ENCODE measurements around the gene ARL4D. TPM values are rescaled to one million over a fixed set of nuclear protein-coding genes. Genes with fewer than 3 reads are reported as not detected.
A peak's percentile ranks its signal among the peaks of the same experiment; 100 is the strongest.

The ARL4D gene
- total and polyA plus RNA-seq, 2 donors (not counting 3 experiments of a cell fraction or from before 2014, with no cell fraction given): 3.8 to 4.1 TPM

- intact Hi-C loops (cut with micrococcal nuclease): loop anchor here (1.0 kb wide), 1 partner anchor 34 kb away; no protein-coding TSS in a partner anchor
- no peak overlapping the region for H3K4me3 ChIP-seq (replicated peaks in 1 of 3; ENCODE audit: insufficient read depth in 1 of 3, low read depth in 1 of 3, low read length in 3 of 3)
- H3K9me1 ChIP-seq (replicated peaks; ENCODE audit: control insufficient read depth, extremely low read depth, insufficient read depth, low read length): no peaks in the 10 kb centered on the region
- H3K9ac ChIP-seq (replicated peaks; ENCODE audit: extremely low read depth, insufficient read depth, low read length): no peak overlapping the region
- H3K36me3 ChIP-seq (ENCODE audit: control insufficient read depth in 2 of 2, extremely low read depth in 1 of 2, insufficient read depth in 2 of 2, low read length in 2 of 2): no peaks in the 10 kb centered on the region
- no TSS peak for BruUV-seq (replicated peaks)
- H3K4me1 ChIP-seq (ENCODE audit: control insufficient read depth, extremely low read depth, insufficient read depth, low read length): peaks cover 4% of the 10 kb centered on the region
- H3K27ac ChIP-seq (ENCODE audit: insufficient read depth, low read depth, low read length): no peak overlapping the region
- no peaks in the 10 kb centered on the region for H4K20me1 ChIP-seq (replicated peaks; ENCODE audit: control insufficient read depth, extremely low read depth, insufficient read depth, low read length)
- TF ChIP-seq JUN (IDR thresholded peaks at IDR 0.05; ENCODE audit: borderline replicate concordance, insufficient read depth, insufficient read length, low read depth) (no peak), CTCF (IDR thresholded peaks at IDR 0.05; ENCODE audit: extremely low read depth in 1 of 2, insufficient read depth in 1 of 2, low read depth in 1 of 2, low read length in 2 of 2) (peak in 1 of 2 donors; percentile 12), MAX (IDR thresholded peaks at IDR 0.05; ENCODE audit: insufficient read depth, insufficient read length) (no peak), FOS (IDR thresholded peaks at IDR 0.05; ENCODE audit: borderline replicate concordance, insufficient read depth, low read length) (no peak), POLR2A (IDR thresholded peaks at IDR 0.05; ENCODE audit: low read depth, low read length) (no peak), MYC (IDR thresholded peaks at IDR 0.05; ENCODE audit: low read depth, low read length) (no peak), EZH2 (IDR thresholded peaks at IDR 0.05; ENCODE audit: borderline replicate concordance, low read depth, low read length, severe bottlenecking) (no peak)
- POLR2A ChIA-PET: interaction anchor here (0.7 kb wide), 1 partner anchor 30 kb away, joined by 9 read pairs; the partner anchor contains the start of gene ARL4D
- CTCF ChIA-PET: interaction anchor here (1.3 to 1.7 kb wide), 3 partner anchors 12 to 55 kb away, joined by 3 to 5 read pairs (median 4); partner anchors contain the start of gene DHX8
- H3K9me3 ChIP-seq (replicated peaks; ENCODE audit: control insufficient read depth, insufficient read depth, low read length): no peaks in the 10 kb centered on the region
- FAIRE-seq (no peak), DNase-seq (ENCODE audit: low read depth, low spot score) (no peak)
- dilution Hi-C loops (cut with MboI; ENCODE audit: extremely low pct_ligation_motif_present, low sequenced_read_pairs): no loop called here
- no peak overlapping the region for H3K4me2 ChIP-seq (ENCODE audit: insufficient read depth, low read length)
- no peaks in the 10 kb centered on the region for H3K79me2 ChIP-seq (ENCODE audit: control insufficient read depth, insufficient read depth, low read length)
- H2AFZ ChIP-seq (ENCODE audit: low read depth, low read length): no peak overlapping the region
- H3K27me3 ChIP-seq (ENCODE audit: control insufficient read depth in 2 of 2, insufficient read depth in 2 of 2, low read length in 2 of 2): peaks cover 5 to 10% of the 10 kb centered on the region in 2 experiments
Measured at GRCh38 chr17:43428524-43428923, 29.7 kb downstream of the ARL4D start.

Measured in endothelial cell of umbilical vein (primary cell).